ENCODE results near the gene NUDT15. TPM values are rescaled to one million over a fixed set of nuclear protein-coding genes. Genes with fewer than 3 reads are reported as not detected.

NUDT15 gene
- total RNA-seq, 2 experiments from 2014 or later, result 17.8 to 26.8 TPM

DNA sequence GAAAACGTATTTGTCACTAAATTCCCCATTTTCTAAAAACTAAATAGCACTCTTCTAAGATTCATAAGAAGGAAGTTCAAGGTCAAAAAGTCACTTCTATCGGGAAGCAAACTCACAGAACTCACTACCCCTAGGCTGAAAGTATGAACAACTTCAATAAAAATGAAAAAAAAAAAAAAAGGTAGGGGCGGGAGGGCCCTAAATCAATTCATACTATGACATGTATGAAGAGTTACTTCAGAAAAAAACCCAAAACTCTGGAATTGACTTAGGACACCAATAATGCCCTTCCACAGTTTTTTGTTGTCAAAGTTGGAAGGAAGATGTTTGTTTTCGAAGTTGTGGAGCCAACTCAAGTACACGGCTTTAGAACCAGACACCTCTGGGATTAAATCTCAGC, 37.6 kb upstream of the NUDT15 start:
- intact Hi-C loops (cut with micrococcal nuclease; ENCODE audit: unreplicated experiment), result loop anchor here (2.0 kb wide), 1 partner anchor 37 kb away; the partner anchor contains the start of gene NUDT15
- POLR2A ChIA-PET, result no interaction called here

GRCh38 chr13:48000559-48001113, 36.9 kb upstream of the NUDT15 start:
- no peak overlapping the region for H3K27ac ChIP-seq (ENCODE audit: low read depth, low read length, poor library complexity, severe bottlenecking)
- peaks cover 25% of the 10 kb centered on the region for H3K36me3 ChIP-seq (ENCODE audit: insufficient read depth, low read length)
- TF ChIP-seq CTCF (conservative IDR thresholded peaks at IDR 0.05; ENCODE audit: low read length) (no peak), EZH2phosphoT487 (IDR thresholded peaks at IDR 0.05; ENCODE audit: borderline replicate concordance, low read depth, low read length) (no peak)
- no peaks in the 10 kb centered on the region for H3K9me2 ChIP-seq (ENCODE audit: insufficient read depth, low read length)
- peaks cover 22% of the 10 kb centered on the region for H3K4me1 ChIP-seq (ENCODE audit: insufficient read depth, low read length, poor library complexity, severe bottlenecking)
- peak overlapping the region; percentile 99 for H3K4me3 ChIP-seq (ENCODE audit: low read depth, low read length, poor library complexity, severe bottlenecking)
- H3K79me2 ChIP-seq (ENCODE audit: insufficient read depth, low read depth, low read length), result peaks cover 36% of the 10 kb centered on the region; the same call in 1 of the 2 replicates
- H3K4me2 ChIP-seq (ENCODE audit: low read length), result peak overlapping the region; percentile 79
- ChIA-PET POLR2A (interaction anchor here (0.5 kb wide), 1 partner anchor 1754 kb away, joined by 4 read pairs; no protein-coding TSS in a partner anchor), CTCF (ENCODE audit: unreplicated experiment) (interaction anchor here (0.6 kb wide), 1 partner anchor 37 kb away, joined by 3 read pairs; the partner anchor contains the start of gene NUDT15)
- H4K20me1 ChIP-seq (ENCODE audit: insufficient read depth, low read length), result no peaks in the 10 kb centered on the region
- DNase-seq (ENCODE audit: low spot score), result peak; percentile 18
- intact Hi-C loops (cut with micrococcal nuclease; ENCODE audit: unreplicated experiment), result loop anchor here (2.0 kb wide), 1 partner anchor 36 kb away; the partner anchor contains the start of gene NUDT15
- H2AFZ ChIP-seq (ENCODE audit: low read length), result peak overlapping the region; percentile 93
- no peaks in the 10 kb centered on the region for H3K9me3 ChIP-seq (ENCODE audit: low read length)
- no TSS peak for BruUV-seq (replicated peaks)

More for the DNA sequence above, 37.6 kb upstream of the NUDT15 start:
- Histone ChIP-seq H3K4me3 (ENCODE audit: low read depth, low read length, poor library complexity, severe bottlenecking) (peak overlapping the region; percentile 99), H3K36me3 (ENCODE audit: insufficient read depth, low read length) (peaks cover 32% of the 10 kb centered on the region), H3K4me2 (ENCODE audit: low read length) (peak overlapping the region; percentile 79), H3K4me1 (ENCODE audit: insufficient read depth, low read length, poor library complexity, severe bottlenecking) (peaks cover 22% of the 10 kb centered on the region), H3K9me2 (ENCODE audit: insufficient read depth, low read length) (no peaks in the 10 kb centered on the region), H3K27ac (ENCODE audit: low read depth, low read length, poor library complexity, severe bottlenecking) (no peak overlapping the region), H4K20me1 (ENCODE audit: insufficient read depth, low read length) (no peaks in the 10 kb centered on the region), H3K79me2 (ENCODE audit: insufficient read depth, low read depth, low read length) (peaks cover 37% of the 10 kb centered on the region; the same call in 1 of the 2 replicates), H2AFZ (ENCODE audit: low read length) (no peak overlapping the region), H3K9me3 (ENCODE audit: low read length) (no peaks in the 10 kb centered on the region)
- DNase-seq (ENCODE audit: low spot score), result no peak
- CTCF ChIA-PET (ENCODE audit: unreplicated experiment), result no interaction called here
- BruUV-seq (replicated peaks), result no TSS peak
- TF ChIP-seq CTCF (conservative IDR thresholded peaks at IDR 0.05; ENCODE audit: low read length), result no peak
- TF ChIP-seq EZH2phosphoT487 (IDR thresholded peaks at IDR 0.05; ENCODE audit: borderline replicate concordance, low read depth, low read length), result no peak

Measured in OCI-LY7 (cell line).